Measurements from ENCODE around the gene MTMR4.
"Not testable (repeated sequence)": the region's sequence is repeated elsewhere in the genome, so short reads cannot be mapped to it uniquely, and the experiment has no call there.

The MTMR4 gene

DNA sequence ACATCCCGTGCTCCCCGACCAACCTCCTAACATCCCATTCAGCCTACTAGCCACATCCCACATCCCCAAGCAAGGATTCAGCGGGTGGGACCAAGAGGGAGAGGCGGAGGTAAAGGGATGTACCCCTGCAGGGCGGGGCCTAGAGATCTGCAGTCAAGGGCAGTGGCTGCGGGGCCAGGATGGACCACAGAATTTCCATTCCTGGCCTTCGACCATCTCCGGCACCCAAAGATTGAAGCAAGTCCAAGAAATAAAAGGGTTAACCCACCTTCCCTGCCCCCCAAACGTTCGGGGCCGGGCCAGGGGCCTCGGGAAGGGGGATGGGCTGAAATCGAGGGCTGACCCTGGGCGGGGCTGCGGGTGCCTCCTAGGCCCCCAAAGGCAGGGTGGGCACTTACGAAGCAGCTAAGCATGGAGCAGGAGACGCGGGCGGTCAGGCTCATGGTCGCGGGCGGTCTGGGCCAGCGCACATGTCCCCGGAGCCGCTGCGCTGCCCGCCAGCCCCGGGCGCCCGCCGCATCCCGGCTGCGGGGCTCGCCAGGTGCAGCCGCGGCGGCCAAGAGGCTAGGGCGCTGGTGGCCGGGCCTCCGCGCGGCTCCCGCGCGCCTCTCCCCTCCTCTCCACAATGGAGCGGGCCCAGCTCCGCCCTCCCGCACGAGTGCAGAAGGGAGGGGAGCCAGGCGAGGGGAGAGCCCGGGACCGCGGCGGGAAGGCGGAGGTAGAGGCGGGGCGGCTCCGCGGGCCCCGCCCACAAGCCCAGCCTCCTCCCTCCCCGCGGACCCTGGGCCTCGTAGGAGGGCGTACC is at the start of gene MTMR4:
MTMR4 (minus strand) TSS at position 674 of the 805 bp plus-strand sequence; CDS start at position 443, 231 bp downstream.
- peak; percentile 57 to 95 (median 87) for DNase-seq
- intact Hi-C loops (cut with DNase I): no loop called here

DNA sequence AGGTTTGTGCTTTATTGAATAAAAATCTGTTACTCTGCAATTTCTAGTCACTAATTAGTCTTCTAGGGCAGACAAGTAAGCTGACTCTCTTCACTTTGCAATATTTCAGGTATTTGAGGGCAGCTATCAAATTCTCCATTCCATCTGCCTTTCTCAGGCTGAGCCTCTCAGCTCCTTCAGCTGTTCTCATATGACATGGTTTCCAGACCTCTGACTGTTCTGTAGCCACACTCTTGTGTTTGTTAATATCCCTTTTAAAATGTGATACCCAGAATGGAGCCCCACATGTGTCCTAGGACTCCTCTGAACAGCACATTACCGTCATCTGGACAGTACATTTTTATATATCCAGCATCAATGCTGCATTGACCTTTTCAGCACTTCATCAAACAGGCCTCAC is 46.1 kb upstream of the MTMR4 start:
- no peak for DNase-seq
- intact Hi-C loops (cut with DNase I): no loop called here

DNA sequence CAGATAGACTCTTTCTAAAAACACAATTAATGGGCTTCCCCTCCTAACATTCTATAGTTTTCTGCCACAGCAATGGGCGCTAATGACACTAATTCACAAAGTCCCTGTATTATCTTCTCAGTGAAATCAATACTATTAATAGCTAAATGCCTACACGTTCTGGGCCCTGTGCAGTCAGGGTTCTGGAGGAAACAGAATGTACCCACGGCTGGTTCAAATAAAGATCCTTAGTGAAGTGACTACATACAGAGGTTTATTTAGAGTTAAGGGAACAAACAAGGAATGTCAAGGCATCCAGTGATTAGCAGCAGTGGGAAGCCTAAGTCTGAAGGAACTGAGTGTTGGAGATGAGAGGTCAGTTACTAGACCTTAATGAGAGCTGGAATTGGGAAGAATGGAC is 43.5 kb upstream of the MTMR4 start:
- intact Hi-C loops (cut with DNase I): no loop called here
- DNase-seq: no peak

DNA sequence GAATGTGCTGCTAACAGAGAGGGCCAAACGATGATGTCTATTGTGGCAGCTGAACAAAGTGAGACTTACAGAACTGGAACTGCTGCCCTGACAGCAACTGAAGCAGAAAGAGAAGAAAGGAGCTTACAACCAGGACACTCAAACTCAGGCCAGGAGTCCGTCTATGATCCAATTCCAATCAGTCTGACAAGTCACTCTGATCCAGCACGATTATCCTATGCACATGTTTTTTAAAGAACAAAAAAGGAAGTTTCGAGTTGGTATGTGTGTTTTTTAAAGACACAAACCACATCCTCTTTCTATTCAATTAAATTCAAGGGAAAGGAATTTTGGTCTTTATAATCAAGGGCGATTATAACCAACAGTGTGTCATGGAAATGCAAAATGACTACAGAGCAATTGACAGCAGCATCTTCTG is 42.4 kb upstream of the MTMR4 start:
- DNase-seq: peak in 23 of 42 donors; percentile 21 to 72 (median 48)
- intact Hi-C loops (cut with DNase I): no loop called here

DNA sequence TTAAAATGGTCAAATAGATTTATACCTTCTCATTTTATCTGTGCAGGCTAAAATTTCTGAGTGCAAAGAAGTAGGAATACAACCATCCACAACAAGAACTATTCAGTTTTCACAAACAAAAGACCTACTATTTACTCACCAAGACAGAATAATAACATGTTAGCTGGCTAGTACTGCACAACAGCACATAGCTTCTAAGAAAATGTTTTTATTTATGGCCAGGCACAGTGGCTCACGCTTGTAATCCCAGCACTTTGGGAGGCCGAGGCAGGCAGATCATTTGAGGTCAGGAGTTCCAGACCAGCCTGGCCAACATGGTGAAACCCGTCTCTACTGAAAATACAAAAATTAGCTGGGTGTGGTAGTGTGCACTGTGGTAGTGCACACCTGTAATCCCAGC is 40.7 kb upstream of the MTMR4 start:
- intact Hi-C loops (cut with DNase I): not testable (repeated sequence)
- peak in 31 of 42 donors; percentile 17 to 85 (median 55) for DNase-seq

DNA sequence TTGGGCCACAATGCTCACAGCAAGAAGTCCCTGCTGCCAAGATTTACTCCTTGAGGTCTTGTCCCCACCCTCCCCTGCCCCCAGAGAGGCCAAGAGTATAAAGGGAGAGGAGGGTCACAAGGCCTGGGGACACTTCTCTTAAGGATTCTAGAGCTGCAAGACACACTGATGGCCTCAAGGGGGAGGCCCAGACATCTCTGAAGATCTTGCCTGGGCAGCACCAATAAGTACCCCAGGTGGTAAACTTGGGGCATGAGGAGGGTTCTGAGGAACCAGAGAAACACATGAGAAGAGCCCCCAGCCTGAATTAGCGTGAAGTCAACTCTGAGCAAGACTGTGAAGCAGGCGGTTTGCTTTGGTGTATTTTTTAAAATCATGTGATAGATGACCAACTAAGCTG is 26.8 kb upstream of the MTMR4 start:
- DNase-seq: peak in 5 of 42 donors; percentile 23 to 69 (median 41)
- intact Hi-C loops (cut with DNase I): no loop called here

DNA sequence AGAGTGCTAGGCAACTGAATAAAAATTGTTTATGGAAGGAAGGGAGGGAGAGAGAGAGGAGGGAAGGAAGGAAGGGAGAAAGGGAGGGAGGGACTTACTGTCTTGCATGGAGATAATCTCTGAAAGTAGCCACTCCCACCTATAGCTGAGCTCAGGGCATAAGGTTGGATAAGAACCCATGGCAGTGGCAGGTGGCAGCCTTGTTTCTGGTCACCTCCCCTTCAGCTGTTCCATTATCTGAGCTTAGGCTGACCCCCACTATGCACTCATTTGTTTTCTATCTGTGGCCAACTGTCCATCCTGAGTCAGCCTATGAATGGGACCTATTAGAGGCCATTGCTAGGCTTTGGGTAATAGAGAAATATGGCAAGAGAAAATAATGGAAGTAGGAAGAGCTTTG is 25.3 kb upstream of the MTMR4 start:
- no peak for DNase-seq
- intact Hi-C loops (cut with DNase I): no loop called here

DNA sequence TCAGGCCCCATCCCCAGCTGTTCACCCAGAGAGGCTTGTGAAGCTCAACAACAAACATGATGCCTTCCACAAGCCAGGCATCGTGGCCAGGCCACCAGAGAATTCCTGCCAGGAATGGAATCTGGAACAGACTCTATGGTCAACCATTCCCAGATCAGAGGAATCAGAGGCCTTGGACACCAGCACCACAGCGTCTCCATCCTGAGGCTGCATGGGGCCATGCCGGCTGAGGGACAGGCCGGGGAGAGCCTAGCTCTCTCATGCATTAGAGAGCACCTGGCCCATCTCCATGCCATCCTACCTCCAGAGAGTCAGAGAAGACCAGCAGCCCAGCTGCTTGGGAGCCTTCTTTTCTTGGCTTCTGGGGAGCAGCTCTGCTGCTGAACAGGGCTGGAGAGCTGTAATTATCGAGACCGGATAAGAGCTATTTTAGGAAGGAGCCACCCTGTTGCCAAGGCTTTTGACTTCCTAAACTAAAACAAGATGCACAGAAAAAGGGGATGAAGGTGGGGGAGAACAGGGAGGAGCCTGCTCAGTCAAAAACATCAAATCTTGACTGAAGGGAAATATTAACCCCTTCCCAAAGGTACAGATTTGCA is 24.5 kb upstream of the MTMR4 start:
- intact Hi-C loops (cut with DNase I): no loop called here

DNA sequence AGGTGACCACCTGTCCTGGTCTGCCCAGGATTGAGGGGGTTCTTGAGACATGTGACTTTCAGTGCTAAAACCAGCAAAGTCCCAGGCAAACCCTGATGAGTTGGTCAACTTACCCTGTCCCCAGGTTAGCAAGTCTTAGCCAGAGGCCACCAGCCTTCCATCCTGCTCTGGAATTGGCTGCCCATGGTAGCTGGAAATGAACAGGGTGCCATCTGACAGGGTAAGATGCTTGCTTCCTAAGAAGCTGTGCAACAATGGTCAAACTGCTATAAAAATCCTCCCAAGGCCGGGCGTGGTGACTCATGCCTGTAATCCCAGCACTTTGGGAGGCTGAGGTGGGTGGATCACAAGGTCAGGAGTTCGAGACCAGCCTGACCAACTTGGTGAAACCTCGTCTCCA is 22.8 kb upstream of the MTMR4 start:
- intact Hi-C loops (cut with DNase I): no loop called here
- DNase-seq: no peak

More for the DNA sequence above, 24.5 kb upstream of the MTMR4 start:
- DNase-seq: peak in 1 of 42 donors; percentile 31

DNA sequence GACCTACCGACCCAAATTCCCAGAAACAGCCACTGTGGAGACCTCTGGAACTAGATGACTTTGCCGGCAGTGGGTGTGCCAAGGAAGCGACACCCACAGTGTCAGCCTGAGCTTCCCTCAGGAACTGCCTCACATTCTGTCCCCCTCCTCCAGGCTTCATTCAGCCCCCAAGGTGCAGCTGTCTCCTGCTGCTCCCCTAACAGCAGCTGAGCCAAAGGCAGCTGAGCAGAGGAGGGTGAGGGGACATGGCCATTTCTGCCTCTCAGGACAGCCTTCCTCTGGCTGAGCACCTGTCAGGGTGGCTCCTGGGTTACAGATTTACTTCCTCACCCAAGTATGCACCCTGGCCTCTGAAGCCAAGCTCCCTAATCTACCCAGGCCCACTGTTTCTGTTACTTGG is 22.1 kb upstream of the MTMR4 start:
- intact Hi-C loops (cut with DNase I): no loop called here
- DNase-seq: no peak

DNA sequence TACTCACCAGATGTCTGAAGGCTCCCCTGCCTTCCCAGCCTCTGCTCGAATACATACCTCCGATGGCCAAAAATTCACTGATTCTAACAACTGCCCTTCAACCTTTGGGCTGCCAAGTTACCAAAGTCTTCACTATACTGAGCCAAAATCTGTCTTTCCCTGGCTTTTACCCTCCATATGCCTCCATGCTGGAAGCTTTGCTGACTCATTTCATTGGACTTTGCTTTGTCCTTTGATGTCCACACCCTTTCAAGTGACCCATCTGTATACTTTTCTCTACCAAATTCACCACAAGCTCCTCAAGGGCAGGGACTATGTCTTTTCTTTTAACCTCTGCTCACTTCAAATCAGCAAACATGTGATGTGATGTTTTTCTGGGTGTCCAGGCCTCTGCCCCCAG is 21.0 kb upstream of the MTMR4 start:
- DNase-seq: no peak
- intact Hi-C loops (cut with DNase I): no loop called here

DNA sequence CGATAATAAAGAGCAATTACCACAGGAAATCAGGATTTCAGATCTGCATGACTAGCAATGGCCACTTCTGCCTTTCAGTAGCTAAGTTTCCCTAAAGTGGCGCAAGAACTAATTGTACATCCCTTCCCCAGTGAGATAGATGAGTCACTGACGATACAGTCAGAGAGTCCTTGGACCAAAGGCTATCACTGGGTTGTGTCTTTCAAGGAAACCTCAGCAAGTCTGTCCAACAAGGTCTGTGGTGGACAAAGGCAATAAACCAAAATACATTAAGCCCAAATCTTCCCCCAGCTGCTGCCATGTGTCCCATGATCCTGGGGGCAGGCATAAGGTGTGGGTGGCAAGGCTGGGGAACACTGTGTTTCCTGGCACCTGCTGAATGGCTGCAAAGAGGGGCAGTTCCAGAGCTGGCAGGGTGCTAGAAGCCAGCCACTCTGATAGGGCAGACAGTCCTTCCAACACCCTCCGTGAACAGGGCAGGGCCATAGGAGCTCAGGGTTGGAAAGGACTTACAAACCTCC is 20.5 kb upstream of the MTMR4 start:
- no peak for DNase-seq
- intact Hi-C loops (cut with DNase I): no loop called here

DNA sequence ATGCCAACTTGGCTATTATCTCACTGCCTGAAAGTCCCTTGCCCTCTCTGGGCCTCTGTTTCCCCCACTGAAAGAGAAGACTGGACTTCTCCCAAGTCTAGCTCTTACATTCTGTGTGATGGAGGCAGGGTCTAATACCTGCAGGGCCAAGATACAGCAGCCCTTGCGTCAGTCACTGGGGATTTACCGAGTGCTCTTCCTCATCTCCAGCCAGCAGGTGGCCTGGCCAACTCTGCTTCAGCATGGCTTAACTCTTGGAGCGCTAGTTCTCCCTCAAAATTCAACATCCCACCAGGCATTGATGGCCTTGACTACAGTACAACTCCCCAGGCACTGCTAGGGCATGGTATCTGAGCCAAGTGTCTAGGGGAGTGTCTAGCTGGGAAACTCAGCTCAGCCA is 19.9 kb upstream of the MTMR4 start:
- intact Hi-C loops (cut with DNase I): no loop called here
- DNase-seq: no peak

DNA sequence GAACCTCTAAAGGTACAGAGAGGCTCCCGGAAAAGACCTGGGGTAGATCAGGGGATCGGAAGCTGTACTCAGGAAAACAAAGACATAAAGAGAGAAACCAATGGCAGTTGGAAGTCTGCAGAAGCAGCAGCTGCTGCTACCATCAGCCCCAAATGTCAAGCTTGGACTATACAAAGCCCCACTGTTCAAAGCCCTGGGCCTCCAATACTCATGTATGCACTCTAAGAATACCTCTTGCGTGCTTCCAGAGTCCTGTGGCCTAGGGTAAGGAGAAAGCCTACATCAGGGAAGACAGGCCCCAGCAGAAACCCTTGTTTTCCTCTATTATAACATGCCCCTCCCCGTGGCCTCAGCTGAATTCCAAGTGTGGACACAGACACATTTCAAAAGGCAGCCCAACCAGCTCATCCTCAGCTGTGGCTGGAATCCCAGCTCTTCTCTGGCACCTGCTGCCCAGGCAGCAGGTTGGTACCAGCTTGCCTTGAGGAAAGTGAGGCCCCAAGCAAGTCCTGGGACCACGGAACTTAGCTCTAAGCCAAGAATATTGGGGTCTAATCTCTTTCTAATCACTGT is 19.3 kb upstream of the MTMR4 start:
- intact Hi-C loops (cut with DNase I): no loop called here
- peak in 20 of 42 donors; percentile 19 to 76 (median 50) for DNase-seq

DNA sequence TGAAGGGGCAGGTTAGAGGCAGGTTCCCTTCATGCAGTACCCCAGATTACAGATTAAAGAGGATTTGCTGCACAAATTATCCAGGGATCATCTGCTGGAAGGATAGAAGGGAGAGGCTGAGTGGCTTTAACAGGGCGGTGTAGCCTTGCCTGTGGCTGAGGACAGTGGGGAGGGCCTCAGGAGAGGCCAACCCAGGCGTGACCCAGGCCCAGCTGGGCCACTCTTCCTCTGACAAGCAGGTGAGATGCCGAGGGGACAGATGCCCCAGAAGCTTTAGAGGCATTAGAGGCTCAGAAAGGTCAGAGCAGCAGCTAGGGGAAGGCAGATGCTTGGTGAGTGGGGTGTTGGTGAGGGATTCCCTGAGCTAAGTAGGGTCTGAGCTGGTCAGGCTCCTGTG is 18.1 kb upstream of the MTMR4 start:
- intact Hi-C loops (cut with DNase I): no loop called here
- no peak for DNase-seq

DNA sequence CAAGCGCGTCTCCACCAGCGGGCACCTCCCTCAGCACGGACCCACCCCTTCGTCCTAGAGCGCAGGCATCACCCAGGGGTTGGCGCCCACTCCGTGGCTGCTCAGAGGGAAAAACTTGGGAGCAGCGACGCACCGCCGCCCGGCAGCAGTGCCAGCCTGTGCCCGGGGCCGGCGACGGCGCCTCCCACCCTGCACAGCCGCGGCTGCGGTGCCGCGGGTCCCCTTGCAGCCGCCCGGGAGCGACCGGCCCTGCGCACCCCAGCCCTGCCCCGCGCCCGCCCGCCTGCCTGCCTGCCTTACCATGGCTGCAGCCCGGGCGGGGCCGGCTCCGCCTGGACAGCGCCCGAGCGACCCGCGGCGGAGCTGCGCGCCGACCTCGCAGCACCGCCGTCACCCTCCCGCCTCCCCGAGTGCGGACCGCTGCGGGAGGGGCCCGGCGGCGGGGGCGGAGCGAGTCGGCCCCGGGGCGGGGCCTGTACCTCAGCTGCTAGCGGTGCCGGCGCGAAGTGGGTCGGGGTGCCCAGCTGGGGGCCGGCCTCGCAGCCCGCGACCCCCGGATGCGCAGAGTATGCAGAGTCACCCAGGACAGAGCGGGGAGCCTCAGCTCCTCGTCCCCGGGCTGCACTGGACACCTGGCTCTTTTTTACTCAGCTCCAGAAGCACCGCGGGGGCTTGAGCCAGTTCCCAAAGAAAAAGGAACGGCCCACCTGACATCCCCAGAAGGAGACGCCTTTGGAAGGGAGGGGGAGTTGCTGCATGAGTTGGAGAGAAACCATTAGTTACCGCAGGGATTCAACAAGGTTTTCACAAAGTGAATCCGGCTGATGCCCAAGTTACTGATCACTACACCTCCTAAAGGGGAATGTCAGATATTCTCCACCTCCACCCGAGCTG is 17.5 kb upstream of the MTMR4 start:
- DNase-seq: peak in 41 of 42 donors; percentile 70 to 93 (median 87)
- intact Hi-C loops (cut with DNase I): no loop called here

DNA sequence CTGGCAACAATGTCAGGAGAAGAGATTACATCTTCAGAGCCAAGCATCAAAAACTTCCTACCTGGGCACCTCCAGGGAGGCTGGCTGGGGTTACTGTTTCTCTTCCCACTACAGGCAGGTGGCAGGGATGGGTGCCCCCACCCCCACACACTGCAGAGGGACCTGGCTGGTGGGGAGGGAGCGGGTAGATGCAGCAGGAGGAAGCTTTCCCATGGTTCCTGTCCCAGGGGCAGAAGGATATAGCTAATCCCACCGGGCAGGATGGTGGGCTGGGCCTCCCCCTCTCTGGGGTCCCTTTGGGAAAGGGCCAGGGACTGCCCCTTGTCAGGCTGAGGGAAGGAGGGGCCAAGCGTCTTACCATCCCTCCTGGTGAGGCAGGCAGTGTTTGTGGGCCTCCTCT is 16.7 kb upstream of the MTMR4 start:
- intact Hi-C loops (cut with DNase I): no loop called here
- DNase-seq: peak in 5 of 42 donors; percentile 23 to 51 (median 45)

DNA sequence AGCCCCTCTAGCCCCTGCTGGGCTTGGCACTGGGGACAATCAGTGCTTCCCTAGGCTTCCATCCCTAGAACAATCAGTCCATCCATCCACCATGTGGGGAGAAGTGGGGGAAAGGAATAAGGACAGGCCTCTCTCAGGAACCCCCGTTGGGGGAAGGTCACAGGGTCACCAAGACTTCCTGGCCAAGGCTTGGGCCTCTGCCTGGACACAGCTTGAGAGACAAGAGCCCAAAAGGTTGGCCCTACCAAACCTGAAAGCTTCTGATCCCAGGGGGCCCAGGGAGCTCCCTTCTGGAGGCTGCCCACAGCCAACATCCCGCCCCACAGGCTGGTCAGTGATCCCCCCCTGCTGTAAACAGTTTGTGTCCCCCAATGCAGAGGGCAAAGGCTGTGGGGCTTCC is 16.2 kb upstream of the MTMR4 start:
- intact Hi-C loops (cut with DNase I): no loop called here

DNA sequence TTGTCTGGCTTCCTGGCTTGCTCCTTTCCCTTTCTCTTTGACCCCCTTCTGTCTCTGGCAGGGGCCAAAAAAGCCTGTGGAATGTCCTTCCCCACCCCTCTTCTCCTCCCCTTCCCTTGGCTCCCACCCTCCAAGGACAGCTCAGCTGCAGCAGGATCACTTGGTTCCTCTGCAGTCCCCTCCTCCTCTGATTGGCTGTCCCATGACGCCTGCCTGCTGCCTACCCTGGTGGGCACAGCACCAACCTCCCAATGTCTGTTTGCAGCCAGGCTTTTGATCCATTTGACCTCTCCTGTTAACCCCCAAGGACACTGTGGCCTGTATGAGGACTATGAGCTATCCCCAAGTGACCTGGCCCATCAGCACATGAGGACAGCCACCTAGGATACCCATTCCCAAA is 14.8 kb upstream of the MTMR4 start:
- intact Hi-C loops (cut with DNase I): loop anchor here (10.0 kb wide), 1 partner anchor 56 kb away; no protein-coding TSS in a partner anchor
- DNase-seq: peak; percentile 42 to 92 (median 82)

More for the DNA sequence above, 16.2 kb upstream of the MTMR4 start:
- peak in 4 of 42 donors; percentile 46 to 54 (median 49) for DNase-seq

All from head of caudate nucleus (tissue), 42 donors.